ENCODE data around the gene PLEKHA1.

Gene PLEKHA1

GRCh38 chr10:122375679-122376160 is 1.2 kb downstream of the PLEKHA1 start:
- DNase-seq: no peak

GRCh38 chr10:122376364-122376961 is 2.0 kb downstream of the PLEKHA1 start:
- DNase-seq: no peak

GRCh38 chr10:122379041-122379440 is 4.5 kb downstream of the PLEKHA1 start:
- DNase-seq: peak in 1 of 58 donors; percentile 4

- no peak for DNase-seq
These were observed 5.0 kb downstream of the PLEKHA1 start for GRCh38 chr10:122379537-122379936.

DNA sequence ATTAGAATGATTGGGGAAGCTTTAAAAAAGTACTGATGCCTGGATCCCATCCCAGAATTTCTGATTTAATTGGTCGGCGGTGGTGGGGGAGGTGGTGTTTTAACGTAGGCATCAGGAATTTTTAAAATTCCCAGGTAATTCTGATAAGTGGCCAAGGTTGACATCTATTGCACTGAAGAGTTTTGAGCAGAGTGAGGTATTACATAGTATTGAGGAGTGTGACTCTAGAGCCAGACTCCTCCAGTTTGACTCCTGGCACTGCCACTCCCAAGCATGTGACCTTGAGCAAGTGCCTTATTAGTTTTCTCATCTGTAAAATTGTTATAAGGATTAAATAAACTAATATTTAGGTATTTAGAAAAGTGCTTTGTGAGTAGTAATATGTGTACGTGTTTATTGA is 6.2 kb downstream of the PLEKHA1 start:
- no peak for DNase-seq

DNA sequence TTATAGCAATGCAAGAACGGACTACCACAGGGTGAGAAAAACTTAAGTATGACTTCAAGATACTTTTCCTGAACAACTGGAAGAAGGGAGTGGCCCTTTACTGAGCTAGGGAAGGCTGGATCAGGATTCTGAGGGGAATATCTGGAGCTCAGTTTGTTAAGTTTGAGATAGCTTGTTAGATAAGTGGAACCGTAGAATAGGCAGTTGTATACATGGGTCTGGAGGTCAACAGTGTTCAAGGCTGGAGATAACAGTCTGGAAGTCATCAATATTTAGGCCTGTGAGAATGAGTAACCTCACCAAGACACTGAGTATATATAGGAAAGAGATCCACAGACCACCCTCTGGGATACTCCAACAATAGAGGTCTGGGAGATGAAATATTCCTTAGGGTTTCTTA is 7.2 kb downstream of the PLEKHA1 start:
- DNase-seq: no peak

GRCh38 chr10:122386514-122386913 is 12.0 kb downstream of the PLEKHA1 start:
- no peak for DNase-seq

GRCh38 chr10:122387572-122387971 is 13.1 kb downstream of the PLEKHA1 start:
- no peak for DNase-seq

DNA sequence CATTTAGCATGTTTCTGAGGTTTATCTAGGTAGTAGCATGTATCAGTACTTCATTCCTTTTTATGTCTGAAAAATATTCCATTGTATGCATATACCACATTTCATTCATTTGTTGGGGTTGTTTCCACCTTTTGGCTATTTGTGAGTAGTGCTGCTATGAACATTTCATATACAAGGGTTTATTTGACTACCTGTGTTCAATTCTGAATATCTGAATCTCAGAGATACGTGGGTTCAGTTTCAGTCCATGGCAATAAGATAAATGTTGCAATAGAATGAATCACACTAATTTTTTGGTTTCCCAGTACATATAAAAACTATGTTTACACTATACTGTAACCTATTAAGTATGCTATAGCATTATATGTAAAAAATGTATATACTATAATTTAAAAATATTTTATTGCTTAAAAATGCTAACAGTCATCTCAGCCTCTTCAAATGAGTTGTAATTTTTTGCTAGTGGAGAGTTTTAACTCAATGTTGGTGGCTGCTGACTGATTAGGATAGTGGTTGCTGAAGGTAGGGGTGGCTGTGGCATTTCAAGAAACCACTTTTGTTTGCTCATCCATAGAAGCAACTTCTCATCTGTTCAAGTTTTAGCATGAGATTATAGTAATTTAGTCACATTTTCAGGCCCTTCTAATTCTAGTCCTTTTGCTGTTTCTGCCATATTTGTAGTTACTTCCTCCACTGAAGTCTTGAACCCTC is 13.9 kb downstream of the PLEKHA1 start:
- DNase-seq: no peak

DNA sequence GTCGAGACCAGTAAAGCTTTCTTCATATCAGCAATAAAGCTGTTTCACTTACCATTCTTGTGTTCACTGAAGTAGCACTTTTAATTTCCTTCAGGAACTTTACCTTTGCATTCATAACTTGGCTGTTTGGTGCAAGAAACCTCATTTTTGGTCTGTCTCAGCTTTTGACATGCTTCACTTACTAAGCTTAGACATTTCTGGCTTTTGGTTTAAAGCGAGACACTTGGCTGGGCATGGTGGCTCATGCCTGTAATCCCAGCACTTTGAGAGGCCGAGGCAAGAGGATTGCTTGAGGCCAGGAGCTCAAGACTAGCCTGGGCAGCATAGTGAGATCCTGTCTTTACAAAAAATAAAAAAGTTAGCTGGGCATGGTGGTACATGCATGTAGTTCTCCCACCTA is 15.8 kb downstream of the PLEKHA1 start:
- no peak for DNase-seq

GRCh38 chr10:122390679-122391078 is 16.2 kb downstream of the PLEKHA1 start:
- DNase-seq: no peak

- no peak for DNase-seq
These were observed 17.4 kb downstream of the PLEKHA1 start for GRCh38 chr10:122391875-122392274.

GRCh38 chr10:122392835-122393234 is 18.3 kb downstream of the PLEKHA1 start:
- DNase-seq: no peak

DNA sequence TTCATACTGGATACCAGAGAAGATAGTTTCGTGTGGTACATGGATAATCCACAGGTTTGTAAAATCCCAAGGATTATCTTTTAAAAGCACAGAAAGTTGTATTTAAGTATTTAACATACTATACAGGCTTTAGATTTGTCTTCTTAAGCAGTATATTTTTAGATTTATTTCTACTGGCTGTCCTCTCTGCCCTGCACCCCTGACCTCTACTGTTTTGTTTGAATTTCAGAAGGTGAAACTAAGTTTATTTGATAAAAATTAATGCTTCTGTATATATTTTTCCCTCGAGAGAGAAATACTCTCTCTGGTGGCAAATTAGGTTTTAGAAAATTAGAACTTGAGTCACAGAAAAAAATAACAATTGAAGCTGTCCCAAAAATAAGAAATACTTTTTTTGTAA is 18.8 kb downstream of the PLEKHA1 start:
- DNase-seq: no peak

DNA sequence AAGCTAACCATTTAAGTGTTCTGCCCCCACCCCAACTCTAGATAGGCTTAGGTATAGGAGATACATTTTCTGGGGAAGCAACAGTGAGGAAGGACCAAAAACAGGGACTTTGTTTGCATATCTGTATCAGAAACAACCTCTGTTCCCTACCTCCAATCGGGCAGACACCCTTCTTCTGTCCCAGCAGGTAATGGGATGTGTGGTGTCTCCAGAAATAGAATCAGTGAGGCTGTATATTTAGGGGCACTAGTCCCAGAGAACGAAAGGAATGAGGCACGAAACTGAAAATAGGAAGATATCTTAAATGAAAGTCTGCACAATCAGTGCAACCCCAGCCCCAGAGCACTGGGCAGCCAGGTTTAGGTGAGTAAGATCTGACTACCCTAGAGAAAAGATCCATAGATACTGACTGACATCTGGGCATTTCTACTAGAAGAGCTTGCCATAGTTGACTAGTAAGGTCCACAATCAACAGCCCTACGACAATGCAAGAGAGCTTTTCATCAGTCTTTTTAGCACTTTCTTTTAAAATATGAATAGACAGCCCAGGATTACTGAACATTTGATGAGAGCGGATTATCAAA is 28.1 kb downstream of the PLEKHA1 start:
- DNase-seq: no peak

DNA sequence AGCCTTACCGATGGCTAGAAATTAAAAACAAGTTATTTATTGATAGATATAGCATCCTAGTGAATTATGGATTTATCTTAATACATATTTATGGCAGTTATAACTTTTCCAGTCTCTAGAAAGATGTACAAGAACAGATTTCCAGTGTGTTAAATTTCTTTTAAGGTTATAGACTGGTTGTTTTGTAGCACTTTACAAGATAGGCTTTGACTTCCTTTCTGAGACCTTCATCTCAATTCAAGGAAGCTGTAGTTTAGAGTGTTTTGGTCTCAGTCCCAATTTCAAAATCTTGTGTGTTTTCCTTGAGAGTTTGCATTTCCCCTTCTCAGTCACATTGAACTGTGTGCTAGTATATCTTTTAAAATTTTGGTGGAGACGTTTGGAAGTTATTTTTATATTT is 30.1 kb downstream of the PLEKHA1 start:
- no peak for DNase-seq

DNA sequence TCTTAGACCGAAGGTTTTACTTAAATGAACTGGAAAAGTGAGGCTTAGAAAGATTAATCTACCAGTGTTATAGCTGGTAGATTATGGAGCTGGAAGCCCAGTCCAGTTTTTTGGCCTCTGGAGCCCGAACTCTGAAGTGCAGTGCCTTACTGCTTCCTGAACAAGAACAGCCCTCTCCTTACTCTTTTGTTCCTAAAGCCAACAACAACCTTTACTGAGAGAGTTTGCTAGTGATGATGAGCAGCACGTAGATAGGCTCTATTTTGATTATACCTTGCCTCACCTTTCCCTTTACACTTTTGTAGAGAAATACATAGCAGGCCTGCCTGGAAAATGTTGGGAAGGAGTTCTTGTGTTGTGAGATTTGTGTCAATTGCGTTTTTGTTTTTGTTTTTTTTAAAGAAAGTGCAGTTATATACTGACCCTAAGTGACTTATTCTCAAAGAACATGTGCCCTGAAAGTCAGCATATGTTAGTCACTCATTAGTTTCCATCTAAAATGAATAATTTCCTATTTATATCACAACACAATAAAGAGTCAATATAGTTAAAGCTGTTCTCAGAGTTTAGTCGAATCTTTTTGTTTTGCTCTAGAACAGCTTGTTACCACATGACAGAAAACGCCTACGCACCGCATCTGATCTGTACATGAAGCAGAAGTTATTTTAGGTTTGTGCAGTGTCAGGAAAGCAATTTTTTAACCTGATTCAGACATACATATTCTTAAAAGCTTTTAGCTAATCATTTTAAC is 33.0 kb downstream of the PLEKHA1 start:
- peak in 25 of 58 donors; percentile 3 to 71 (median 22) for DNase-seq

DNA sequence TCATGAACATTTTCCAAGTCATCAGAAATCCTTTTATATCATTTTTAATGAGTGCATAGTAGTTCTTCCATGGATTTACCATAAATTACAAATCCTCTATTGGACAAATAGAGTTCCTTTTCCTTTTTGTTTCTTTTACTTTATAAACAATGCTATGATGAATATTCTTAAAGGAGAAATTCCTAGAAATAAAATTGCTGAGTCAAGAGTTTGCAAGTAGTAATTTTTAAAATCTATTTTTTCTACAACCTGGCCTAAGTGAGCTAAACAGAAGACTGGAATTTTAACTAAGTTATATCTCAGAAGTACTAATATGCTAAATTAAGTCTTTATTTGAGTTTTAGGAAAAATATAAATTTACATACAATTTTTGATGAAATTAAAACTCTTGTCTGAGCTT is 38.8 kb downstream of the PLEKHA1 start:
- no peak for DNase-seq

DNA sequence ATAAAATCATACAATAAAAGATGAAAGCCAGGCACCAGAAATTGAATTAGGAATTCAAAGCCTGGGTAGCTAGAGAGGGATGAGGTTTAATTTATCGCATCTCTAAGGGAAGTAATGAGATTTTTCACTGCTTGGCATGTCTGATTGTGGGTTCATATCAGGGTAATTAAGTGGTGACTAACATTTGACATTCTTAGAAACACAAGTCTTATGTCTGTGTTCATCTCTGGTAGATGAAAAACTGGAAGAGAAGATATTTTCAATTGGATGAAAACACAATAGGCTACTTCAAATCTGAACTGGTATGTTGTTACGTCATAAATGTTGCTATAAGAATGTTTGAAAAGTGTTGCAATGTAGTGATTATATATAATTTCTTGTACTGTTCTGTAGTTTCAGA is 43.2 kb downstream of the PLEKHA1 start:
- no peak for DNase-seq

GRCh38 chr10:122419016-122419415 is 44.5 kb downstream of the PLEKHA1 start:
- no peak for DNase-seq

- DNase-seq: peak in 9 of 58 donors; percentile 9 to 69 (median 15)
These were observed 45.5 kb downstream of the PLEKHA1 start for GRCh38 chr10:122419876-122420623.

Data from anterior cingulate cortex (tissue), 58 donors.